Gastrocnemius medialis (tissue), 4 donors: ENCODE results near the gene UNC45B.

Experiments used
- POLR2A ChIP-seq, 2 donors: fragments of 450-650 bp; IDR thresholded peaks; one replicate each; pipeline ENCODE4 v1.6.1; 2017; ENCODE audit warnings: antibody characterized with exemption in 2 of 2, mild to moderate bottlenecking in 2 of 2, moderate library complexity in 2 of 2
- TF ChIP-seq, protein P1 (sequence below), 5 experiments: fragments of 450-650 bp in 3 of 5; fragments of 200-600 bp in 2 of 5; sonication (generic) in 2 of 5; IDR thresholded peaks in 4 of 5; conservative IDR thresholded peaks in 1 of 5; 1 replicate in 4 of 5; 2 replicates in 1 of 5; pipeline ENCODE4 v1.5.1; 2016 to 2019; ENCODE audit warnings: antibody characterized with exemption in 5 of 5, mild to moderate bottlenecking in 3 of 5, moderate library complexity in 3 of 5

DNA sequence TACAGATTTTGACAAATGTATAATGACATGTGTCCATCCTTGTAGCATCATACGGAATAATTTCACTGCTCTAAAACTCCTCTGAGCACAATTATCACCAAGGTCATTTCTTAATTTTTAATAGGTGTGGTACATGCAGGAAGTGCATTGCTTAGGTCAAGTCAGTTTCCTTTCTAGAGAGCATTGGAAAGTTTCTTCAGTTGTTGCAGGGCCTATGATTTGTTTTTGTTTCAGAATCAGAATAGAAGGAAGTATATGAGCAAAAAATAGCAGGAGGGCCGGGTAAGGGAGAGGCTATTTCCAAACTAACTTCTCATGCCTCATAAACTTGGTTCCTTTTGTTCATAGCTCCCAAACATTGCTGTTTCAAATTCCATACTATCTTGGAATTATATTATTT is 71.3 kb downstream of the UNC45B start:
- TF ChIP-seq, protein P1, sequence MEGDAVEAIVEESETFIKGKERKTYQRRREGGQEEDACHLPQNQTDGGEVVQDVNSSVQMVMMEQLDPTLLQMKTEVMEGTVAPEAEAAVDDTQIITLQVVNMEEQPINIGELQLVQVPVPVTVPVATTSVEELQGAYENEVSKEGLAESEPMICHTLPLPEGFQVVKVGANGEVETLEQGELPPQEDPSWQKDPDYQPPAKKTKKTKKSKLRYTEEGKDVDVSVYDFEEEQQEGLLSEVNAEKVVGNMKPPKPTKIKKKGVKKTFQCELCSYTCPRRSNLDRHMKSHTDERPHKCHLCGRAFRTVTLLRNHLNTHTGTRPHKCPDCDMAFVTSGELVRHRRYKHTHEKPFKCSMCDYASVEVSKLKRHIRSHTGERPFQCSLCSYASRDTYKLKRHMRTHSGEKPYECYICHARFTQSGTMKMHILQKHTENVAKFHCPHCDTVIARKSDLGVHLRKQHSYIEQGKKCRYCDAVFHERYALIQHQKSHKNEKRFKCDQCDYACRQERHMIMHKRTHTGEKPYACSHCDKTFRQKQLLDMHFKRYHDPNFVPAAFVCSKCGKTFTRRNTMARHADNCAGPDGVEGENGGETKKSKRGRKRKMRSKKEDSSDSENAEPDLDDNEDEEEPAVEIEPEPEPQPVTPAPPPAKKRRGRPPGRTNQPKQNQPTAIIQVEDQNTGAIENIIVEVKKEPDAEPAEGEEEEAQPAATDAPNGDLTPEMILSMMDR (IDR thresholded peaks at IDR 0.05 in 4 of 5, conservative IDR thresholded peaks at IDR 0.05 in 1 of 5) = no peak
- no peak for TF ChIP-seq POLR2A (IDR thresholded peaks at IDR 0.05)
